Activated CD4-positive, alpha-beta T cell treated with anti-CD3 and anti-CD28 coated beads for 36 hours (primary cell): ENCODE results near the gene SUMO2. TPM values are rescaled to one million over a fixed set of nuclear protein-coding genes. Genes with fewer than 3 reads are reported as not detected.
"Not testable (repeated sequence)": the region's sequence is repeated elsewhere in the genome, so short reads cannot be mapped to it uniquely, and the experiment has no call there.

Experiments used
- ATAC-seq: fragments of 200-7000 bp; cut with Tn5 transposase; one replicate; pipeline ENCODE4 v1.10.0; 2021; ENCODE audit warnings: mild to moderate bottlenecking, moderate library complexity
- CTCF ChIA-PET: fragments of 350-600 bp; sonication (Branson Sonifier 250); formaldehyde crosslinking; loops from one replicate; lab custom pipeline; 2021; ENCODE audit warnings: antibody characterized with exemption; lab: Charles Lee
- POLR2A ChIA-PET: fragments of 350-600 bp; sonication (Branson Sonifier 250); formaldehyde crosslinking; loops from one replicate; lab custom pipeline; 2021; ENCODE audit warnings: antibody characterized with exemption, inconsistent platforms; lab: Charles Lee
- DNase-seq: peaks from one replicate; pipeline ENCODE4 v3.0.0-alpha.2; 2020
- H3K27ac Mint-ChIP-seq: one replicate; pipeline ENCODE4 v1.8.0; 2021; ENCODE audit warnings: mixed read lengths
- H3K27me3 Mint-ChIP-seq: one replicate; pipeline ENCODE4 v1.8.0; 2021; ENCODE audit warnings: mixed read lengths
- H3K36me3 Mint-ChIP-seq: one replicate; pipeline ENCODE4 v1.8.0; 2021; ENCODE audit warnings: low read depth, mixed read lengths
- H3K4me1 Mint-ChIP-seq: one replicate; pipeline ENCODE4 v1.8.0; 2021; ENCODE audit warnings: mixed read lengths
- H3K4me3 Mint-ChIP-seq: one replicate; pipeline ENCODE4 v1.8.0; 2021; ENCODE audit warnings: mild to moderate bottlenecking, moderate library complexity, mixed read lengths
- H3K9me3 Mint-ChIP-seq: one replicate; pipeline ENCODE4 v1.8.0; 2021; ENCODE audit warnings: low read depth, mixed read lengths
- intact Hi-C, 2 experiments: fragments of 100-400 bp; cut with DNase I in 1 of 2; cut with micrococcal nuclease in 1 of 2; formaldehyde crosslinking; loops; one replicate each; pipeline versions ENCODE4 v1.14.2 to v1.15.1; 2022 to 2024; cut with DNase I, micrococcal nuclease
- total RNA-seq, 2 experiments: library from RNA; stranded (reverse); gene quantifications; one replicate each; pipeline ENCODE4 v1.2.3, GENCODE V29; 2021

The SUMO2 gene
- total RNA-seq, 2 experiments from 2014 or later, result 594 to 727 TPM

DNA sequence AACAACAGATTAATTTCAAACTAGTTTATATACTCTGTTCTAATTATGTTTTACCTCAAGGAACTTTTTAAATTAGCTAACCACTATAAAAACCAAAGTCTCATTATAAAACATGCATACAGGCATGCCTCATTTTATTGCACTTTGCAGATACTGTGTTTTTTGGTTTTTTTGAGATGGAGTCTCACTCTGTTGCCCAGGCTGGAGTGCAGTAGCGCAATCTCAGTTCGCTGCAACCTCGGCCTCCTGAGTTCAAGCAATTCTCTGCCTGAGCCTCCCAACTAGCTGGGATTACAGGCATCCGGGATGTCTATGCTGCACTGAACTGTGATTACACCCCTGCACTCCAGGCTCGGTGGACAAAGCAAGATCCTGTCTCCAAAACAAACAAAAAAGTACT is 19.7 kb downstream of the SUMO2 start:
- H3K4me1 Mint-ChIP-seq, result peaks cover 5% of the 10 kb centered on the region
- DNase-seq, result no peak
- no peak overlapping the region for H3K27ac Mint-ChIP-seq
- H3K9me3 Mint-ChIP-seq, result no peaks in the 10 kb centered on the region
- POLR2A ChIA-PET, result interaction anchor here (1.0 to 2.2 kb wide), 2 partner anchors 8 to 9 kb away, joined by 3 to 7 read pairs (median 3); partner anchors contain the start of gene JPT1
- H3K4me3 Mint-ChIP-seq, result no peak overlapping the region
- no peaks in the 10 kb centered on the region for H3K27me3 Mint-ChIP-seq
- CTCF ChIA-PET, result interaction anchor here (1.3 to 1.5 kb wide), 2 partner anchors 48 to 49 kb away, joined by 4 to 5 read pairs; no protein-coding TSS in a partner anchor
- ATAC-seq, result no peak
- H3K36me3 Mint-ChIP-seq, result peaks cover 21% of the 10 kb centered on the region
- intact Hi-C loops, result no loop called here

DNA sequence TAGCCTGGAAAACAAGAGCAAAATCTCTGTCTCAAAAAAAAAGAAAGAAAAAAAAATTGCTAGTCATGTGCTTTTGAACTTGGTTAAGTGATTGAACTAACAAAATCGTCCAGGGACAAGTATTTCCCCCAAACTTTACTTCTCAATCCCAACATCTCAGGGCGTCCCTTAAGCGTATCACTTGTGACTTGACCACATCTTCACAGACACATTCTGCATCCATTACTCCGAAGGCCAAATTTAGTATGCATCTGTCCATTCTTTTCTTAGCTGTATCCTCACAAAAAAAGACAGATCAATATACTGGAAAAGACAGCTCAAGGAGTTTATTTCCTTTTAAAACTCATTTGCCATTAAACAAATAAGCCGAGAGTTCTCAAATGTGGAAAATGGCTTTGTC is 22.5 kb downstream of the SUMO2 start:
- CTCF ChIA-PET, result interaction anchor here (0.7 to 2.3 kb wide), 2 partner anchors 46 to 50 kb away, joined by 3 to 8 read pairs; no protein-coding TSS in a partner anchor
- H3K27me3 Mint-ChIP-seq, result no peaks in the 10 kb centered on the region
- POLR2A ChIA-PET, result no interaction called here

GRCh38 chr17:75159196-75160031 is 23.3 kb downstream of the SUMO2 start:
- Mint-ChIP-seq H3K27me3 (no peaks in the 10 kb centered on the region), H3K27ac (peak overlapping the region; percentile 13), H3K36me3 (peaks cover 5% of the 10 kb centered on the region), H3K4me3 (no peak overlapping the region), H3K4me1 (peaks cover 18% of the 10 kb centered on the region), H3K9me3 (no peaks in the 10 kb centered on the region)
- POLR2A ChIA-PET, result interaction anchor here (0.6 kb wide), 2 partner anchors 12 to 28 kb away, joined by 4 to 5 read pairs; no protein-coding TSS in a partner anchor
- ATAC-seq (peak; percentile 19), DNase-seq (no peak)
- CTCF ChIA-PET, result interaction anchor here (0.8 to 2.3 kb wide), 2 partner anchors 28 to 45 kb away, joined by 3 to 8 read pairs; no protein-coding TSS in a partner anchor
- intact Hi-C loops, result no loop called here

More for the DNA sequence above, 22.5 kb downstream of the SUMO2 start:
- Mint-ChIP-seq H3K36me3 (peaks cover 5% of the 10 kb centered on the region), H3K4me3 (no peak overlapping the region), H3K4me1 (peaks cover 10% of the 10 kb centered on the region), H3K9me3 (no peaks in the 10 kb centered on the region), H3K27ac (no peak overlapping the region)
- ATAC-seq (no peak), DNase-seq (no peak)
- intact Hi-C loops, result no loop called here

- H3K36me3 Mint-ChIP-seq, intact Hi-C loops, H3K27me3 Mint-ChIP-seq, H3K4me3 Mint-ChIP-seq, DNase-seq, H3K27ac Mint-ChIP-seq, ATAC-seq, H3K9me3 Mint-ChIP-seq: not testable (repeated sequence)
- peaks cover 18% of the 10 kb centered on the region for H3K4me1 Mint-ChIP-seq
- POLR2A ChIA-PET, result interaction anchor here (0.6 kb wide), 1 partner anchor 104 kb away, joined by 3 read pairs; no protein-coding TSS in a partner anchor
- CTCF ChIA-PET, result interaction anchor here (0.6 to 2.3 kb wide), 2 partner anchors 44 to 622 kb away, joined by 3 to 8 read pairs; no protein-coding TSS in a partner anchor
Measured at GRCh38 chr17:75158480-75158879, 24.3 kb downstream of the SUMO2 start.

DNA sequence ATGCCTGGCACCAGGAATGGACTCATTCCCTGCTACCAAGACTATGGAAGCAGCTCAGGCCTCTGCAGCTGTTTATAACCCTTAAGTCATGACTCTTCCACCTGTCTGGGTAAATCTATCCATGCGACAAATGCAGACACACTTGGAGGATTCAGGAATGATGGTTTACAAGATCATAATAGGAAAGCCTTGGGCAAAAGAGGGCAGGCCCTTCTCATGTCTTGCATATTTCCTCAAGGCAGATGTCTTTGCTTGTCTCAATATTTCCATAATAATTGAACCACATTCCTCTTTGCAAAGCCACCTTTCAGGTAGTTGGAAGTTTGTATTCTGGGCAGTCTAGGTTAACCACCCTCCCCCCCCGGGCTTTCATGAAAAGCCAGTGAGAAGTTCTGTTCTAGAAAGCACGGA is 27.6 kb downstream of the SUMO2 start:
- CTCF ChIA-PET, result interaction anchor here (1.0 to 2.0 kb wide), 3 partner anchors 17 to 42 kb away, joined by 3 to 7 read pairs (median 5); no protein-coding TSS in a partner anchor
- Mint-ChIP-seq H3K4me3 (peak overlapping the region; percentile 96), H3K36me3 (peaks cover 10% of the 10 kb centered on the region), H3K4me1 (peaks cover 35% of the 10 kb centered on the region), H3K27ac (peak overlapping the region; percentile 40), H3K9me3 (no peaks in the 10 kb centered on the region), H3K27me3 (no peaks in the 10 kb centered on the region)
- no peak for ATAC-seq
- DNase-seq, result no peak
- POLR2A ChIA-PET, result interaction anchor here (0.6 to 1.6 kb wide), 10 partner anchors 7 to 1570 kb away, joined by 3 to 7 read pairs (median 3); partner anchors contain the start of genes CDR2L, MIF4GD and SLC25A19
- intact Hi-C loops, result loop anchor here (2.0 kb wide), 2 partner anchors 28 to 370 kb away; partner anchors contain the start of genes LLGL2 (in 1 of the 2) and SUMO2 (in 1 of the 2)

GRCh38 chr17:75154195-75155106 is 28.3 kb downstream of the SUMO2 start, which contains the start of gene JPT1:
Gene JPT1 (minus strand): TSS chr17:75154512. CDS start chr17:75154397, 115 bp downstream.
- no peaks in the 10 kb centered on the region for H3K27me3 Mint-ChIP-seq
- H3K4me3 Mint-ChIP-seq, result peak within 1 kb of the TSS; percentile 96
- ATAC-seq (peak; percentile 98), DNase-seq (peak; percentile 99)
- no peaks in the 10 kb centered on the region for H3K9me3 Mint-ChIP-seq
- H3K4me1 Mint-ChIP-seq, result peaks cover 36% of the 10 kb centered on the region
- H3K36me3 Mint-ChIP-seq, result peaks cover 15% of the 10 kb centered on the region
- intact Hi-C loops, result loop anchor here (1.0 to 5.0 kb wide), 13 partner anchors 23 to 435 kb away; partner anchors contain the start of genes SUMO2 (in 2 of the 2), GGA3 (in 1 of the 2), KCTD2 (in 1 of the 2) and LLGL2 (in 1 of the 2)
- peak within 1 kb of the TSS; percentile 89 for H3K27ac Mint-ChIP-seq
- CTCF ChIA-PET, result interaction anchor here (1.0 to 2.0 kb wide), 3 partner anchors 17 to 42 kb away, joined by 3 to 7 read pairs (median 5); no protein-coding TSS in a partner anchor
- POLR2A ChIA-PET, result interaction anchor here (0.6 to 1.6 kb wide), 11 partner anchors 8 to 1570 kb away, joined by 3 to 7 read pairs (median 3); partner anchors contain the start of genes CDR2L, MIF4GD and SLC25A19

DNA sequence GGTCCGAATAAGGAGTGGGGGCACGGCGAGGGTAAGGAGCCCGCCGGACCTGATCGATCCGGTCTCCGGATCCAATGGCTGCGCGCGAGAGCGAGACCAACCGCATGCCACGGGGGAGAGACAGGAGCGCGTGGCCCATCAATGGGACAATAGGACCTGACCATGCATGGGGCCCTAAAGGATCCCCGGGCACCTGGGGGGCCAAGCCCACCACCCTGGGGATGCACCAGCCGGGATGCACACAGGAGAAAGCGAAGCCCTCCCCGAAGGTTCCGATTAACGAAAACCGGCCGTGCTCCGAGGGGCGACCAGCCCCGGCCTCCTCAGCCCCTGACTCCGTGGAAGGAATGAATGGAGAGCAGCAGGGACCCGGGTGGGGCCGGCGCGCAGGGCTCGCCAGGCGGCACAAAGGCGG is 29.0 kb downstream of the SUMO2 start:
- intact Hi-C loops, result loop anchor here (1.0 to 5.0 kb wide), 13 partner anchors 22 to 436 kb away; partner anchors contain the start of genes SUMO2 (in 2 of the 2), GGA3 (in 1 of the 2), KCTD2 (in 1 of the 2) and LLGL2 (in 1 of the 2)
- no peak for ATAC-seq
- POLR2A ChIA-PET, result interaction anchor here (0.6 kb wide), 1 partner anchor 55 kb away, joined by 3 read pairs; no protein-coding TSS in a partner anchor
- peaks cover 18% of the 10 kb centered on the region for H3K36me3 Mint-ChIP-seq
- peak overlapping the region; percentile 96 for H3K4me3 Mint-ChIP-seq
- CTCF ChIA-PET, result interaction anchor here (2.0 kb wide), 1 partner anchor 40 kb away, joined by 7 read pairs; no protein-coding TSS in a partner anchor
- peak; percentile 55 for DNase-seq
- H3K27ac Mint-ChIP-seq, result peak overlapping the region; percentile 89
- H3K4me1 Mint-ChIP-seq, result peaks cover 35% of the 10 kb centered on the region
- H3K27me3 Mint-ChIP-seq, result no peaks in the 10 kb centered on the region
- no peaks in the 10 kb centered on the region for H3K9me3 Mint-ChIP-seq

DNA sequence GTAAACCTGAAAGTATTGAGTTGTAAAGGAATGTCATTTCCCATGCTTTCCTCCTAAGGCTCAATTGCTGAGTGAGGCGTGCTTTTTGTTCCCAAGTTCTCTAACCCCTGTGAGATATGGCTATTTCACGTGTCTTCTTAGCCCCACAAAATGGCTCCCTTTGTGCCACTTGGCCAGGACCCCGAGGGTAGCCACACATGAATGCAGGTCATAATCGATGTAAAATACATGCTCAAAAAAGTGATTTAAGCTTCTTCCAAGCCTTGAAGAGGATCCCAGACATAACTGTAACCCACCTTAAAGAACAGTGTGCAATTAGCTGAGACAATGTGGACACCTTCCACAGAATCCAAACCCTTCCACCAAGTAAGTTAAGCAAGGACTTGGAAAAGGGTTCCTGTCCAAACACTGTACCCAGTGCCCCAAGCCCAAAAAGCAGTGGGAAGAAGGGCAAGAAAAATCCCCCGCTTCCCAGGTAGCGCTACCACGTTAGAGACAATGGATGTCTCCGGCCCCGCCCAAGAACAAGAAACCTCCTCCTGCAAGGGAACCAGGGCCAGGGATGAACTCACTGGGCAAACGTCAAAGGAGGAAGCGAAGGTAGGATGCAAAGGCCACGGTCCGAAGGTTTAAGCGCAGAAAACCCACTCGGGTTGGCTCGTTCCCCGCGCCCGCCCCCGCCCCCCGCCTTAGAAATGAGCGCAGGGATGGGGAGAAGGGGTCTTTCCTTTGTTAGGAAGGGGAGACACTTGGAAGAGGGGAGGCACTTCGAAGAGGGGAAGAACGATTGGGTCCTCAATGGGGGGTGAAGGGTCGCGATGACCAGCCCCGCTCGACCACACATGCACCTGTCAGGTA is 29.6 kb downstream of the SUMO2 start:
- DNase-seq, result peak; percentile 50
- POLR2A ChIA-PET, result no interaction called here
- Mint-ChIP-seq H3K4me1 (peaks cover 36% of the 10 kb centered on the region), H3K36me3 (peaks cover 23% of the 10 kb centered on the region), H3K9me3 (no peaks in the 10 kb centered on the region), H3K4me3 (peak overlapping the region; percentile 96), H3K27me3 (no peaks in the 10 kb centered on the region), H3K27ac (peak overlapping the region; percentile 89)
- no peak for ATAC-seq
- intact Hi-C loops, result loop anchor here (5.0 kb wide), 2 partner anchors 41 to 304 kb away; partner anchors contain the start of gene TMEM94 (in 1 of the 2)
- CTCF ChIA-PET, result no interaction called here

- intact Hi-C loops, result loop anchor here (5.0 kb wide), 2 partner anchors 40 to 305 kb away; partner anchors contain the start of gene TMEM94 (in 1 of the 2)
- peak overlapping the region; percentile 89 for H3K27ac Mint-ChIP-seq
- peaks cover 36% of the 10 kb centered on the region for H3K4me1 Mint-ChIP-seq
- peaks cover 30% of the 10 kb centered on the region for H3K36me3 Mint-ChIP-seq
- H3K9me3 Mint-ChIP-seq, result no peaks in the 10 kb centered on the region
- CTCF ChIA-PET, result no interaction called here
- no peaks in the 10 kb centered on the region for H3K27me3 Mint-ChIP-seq
- POLR2A ChIA-PET, result no interaction called here
- ATAC-seq (no peak), DNase-seq (no peak)
- H3K4me3 Mint-ChIP-seq, result peak overlapping the region; percentile 96
Measured at GRCh38 chr17:75152523-75152921, 30.2 kb downstream of the SUMO2 start.
